ENCODE data around the gene MAPK8IP1.

The MAPK8IP1 gene

GRCh38 chr11:45853332-45854219 is 31.9 kb upstream of the MAPK8IP1 start:
- Mint-ChIP-seq H3K4me1 (peaks cover 37% of the 10 kb centered on the region), H3K36me3 (peaks cover 27% of the 10 kb centered on the region), H3K4me3 (no peak overlapping the region), H3K9me3 (no peaks in the 10 kb centered on the region), H3K27ac (no peak overlapping the region)
- no peak for DNase-seq (ENCODE audit: low spot score in 2 of 2)
- no peak for ATAC-seq

- H3K36me3 Mint-ChIP-seq, result peaks cover 44% of the 10 kb centered on the region
- no peak overlapping the region for H3K27ac Mint-ChIP-seq
- DNase-seq (ENCODE audit: low spot score in 2 of 2), result no peak
- no peak for ATAC-seq
- no peaks in the 10 kb centered on the region for H3K9me3 Mint-ChIP-seq
- H3K4me3 Mint-ChIP-seq, result no peak overlapping the region
- H3K4me1 Mint-ChIP-seq, result peaks cover 28% of the 10 kb centered on the region
These were observed 30.1 kb upstream of the MAPK8IP1 start for GRCh38 chr11:45855308-45855707.

DNA sequence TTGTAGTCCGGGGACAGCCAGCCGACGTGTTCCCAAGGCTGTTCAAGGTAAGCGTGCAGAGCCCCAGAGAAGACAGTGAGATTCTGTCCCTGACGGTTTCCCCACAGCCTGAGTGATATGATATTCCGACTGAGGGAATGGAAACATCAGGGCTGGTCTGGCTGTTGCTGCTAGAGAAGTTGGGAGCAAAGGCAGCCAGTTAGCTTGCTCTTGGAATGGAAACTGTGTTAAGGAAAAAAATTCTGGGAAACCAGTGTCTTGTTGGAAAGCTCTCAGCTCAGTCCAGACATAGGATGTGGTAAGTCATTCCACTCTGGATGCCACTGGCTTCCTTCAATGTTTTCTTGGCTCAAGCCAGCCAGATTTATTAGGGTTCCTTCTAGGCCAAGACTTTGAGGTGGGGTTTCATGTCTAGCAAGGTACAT is 29.4 kb upstream of the MAPK8IP1 start:
- Mint-ChIP-seq H3K4me3 (no peak overlapping the region), H3K4me1 (peaks cover 22% of the 10 kb centered on the region), H3K9me3 (no peaks in the 10 kb centered on the region), H3K36me3 (peaks cover 49% of the 10 kb centered on the region), H3K27ac (no peak overlapping the region)
- ATAC-seq (no peak), DNase-seq (ENCODE audit: low spot score in 2 of 2) (no peak)

DNA sequence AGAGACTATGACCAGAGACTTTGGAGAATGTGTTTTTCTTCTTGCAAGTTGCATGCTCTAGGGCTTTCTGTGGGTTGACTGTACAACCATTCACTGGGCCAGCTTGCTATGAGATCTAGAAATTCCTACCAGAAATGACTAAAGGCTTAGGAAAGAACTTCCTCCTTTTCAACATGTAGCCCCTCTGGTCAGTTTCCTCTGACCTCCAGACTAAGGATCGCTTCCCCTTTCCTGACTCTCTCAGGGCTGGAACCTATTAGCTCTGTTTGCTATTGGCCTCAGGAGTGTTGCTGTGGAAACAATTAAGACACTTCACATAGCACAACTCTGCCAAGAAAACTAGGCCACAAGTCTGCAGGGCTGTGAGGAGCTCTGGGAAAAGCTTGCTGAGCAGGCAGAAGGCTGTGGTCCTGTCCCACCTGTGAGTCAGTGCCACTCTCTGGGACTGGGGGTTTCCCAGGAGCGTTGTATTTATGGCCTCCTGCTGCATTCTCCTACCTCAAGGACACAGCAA is 27.4 kb upstream of the MAPK8IP1 start:
- Mint-ChIP-seq H3K4me1 (peaks cover 12% of the 10 kb centered on the region), H3K27ac (peak overlapping the region; percentile 50), H3K4me3 (no peak overlapping the region), H3K36me3 (peaks cover 64% of the 10 kb centered on the region), H3K9me3 (no peaks in the 10 kb centered on the region)
- no peak for ATAC-seq
- no peak for DNase-seq (ENCODE audit: low spot score in 2 of 2)

DNA sequence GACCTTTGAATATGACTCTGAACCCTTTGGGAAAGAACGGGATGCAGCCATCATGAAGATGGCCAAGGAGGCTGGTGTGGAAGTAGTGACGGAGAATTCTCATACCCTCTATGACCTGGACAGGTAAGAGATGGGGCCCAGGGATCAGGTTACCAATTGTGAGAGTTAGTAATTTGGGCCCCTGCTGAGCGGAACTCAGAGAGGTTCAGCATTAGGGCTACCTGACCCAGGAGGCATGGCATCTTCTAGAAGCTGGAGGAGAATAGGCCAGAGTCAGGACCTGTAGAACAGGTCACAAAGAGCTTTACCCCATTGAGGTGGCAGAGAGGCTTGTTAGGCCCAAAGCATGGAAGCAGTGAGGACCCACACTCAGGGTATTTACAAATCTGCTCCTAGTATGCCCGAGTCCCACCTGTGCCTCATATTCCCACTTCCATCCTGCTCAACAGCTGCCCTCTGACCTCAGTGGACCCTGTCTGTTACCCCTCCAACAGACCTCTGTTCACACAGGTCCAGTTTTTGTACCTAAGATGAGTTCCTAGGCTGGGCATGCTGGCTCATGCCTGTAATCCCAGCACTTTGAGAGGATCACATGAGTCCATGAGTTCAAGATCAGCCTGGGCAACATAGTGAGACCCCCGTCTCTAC is 26.6 kb upstream of the MAPK8IP1 start:
- Mint-ChIP-seq H3K9me3 (no peaks in the 10 kb centered on the region), H3K27ac (peak overlapping the region; percentile 50), H3K4me3 (no peak overlapping the region), H3K4me1 (peaks cover 10% of the 10 kb centered on the region), H3K36me3 (peaks cover 73% of the 10 kb centered on the region)
- ATAC-seq (no peak), DNase-seq (ENCODE audit: low spot score in 2 of 2) (no peak)

GRCh38 chr11:45859661-45860140 is 25.8 kb upstream of the MAPK8IP1 start:
- peaks cover 6% of the 10 kb centered on the region for H3K4me1 Mint-ChIP-seq
- no peak overlapping the region for H3K4me3 Mint-ChIP-seq
- DNase-seq (ENCODE audit: low spot score in 2 of 2), result no peak
- no peak for ATAC-seq
- no peak overlapping the region for H3K27ac Mint-ChIP-seq
- peaks cover 78% of the 10 kb centered on the region for H3K36me3 Mint-ChIP-seq
- H3K9me3 Mint-ChIP-seq, result no peaks in the 10 kb centered on the region

DNA sequence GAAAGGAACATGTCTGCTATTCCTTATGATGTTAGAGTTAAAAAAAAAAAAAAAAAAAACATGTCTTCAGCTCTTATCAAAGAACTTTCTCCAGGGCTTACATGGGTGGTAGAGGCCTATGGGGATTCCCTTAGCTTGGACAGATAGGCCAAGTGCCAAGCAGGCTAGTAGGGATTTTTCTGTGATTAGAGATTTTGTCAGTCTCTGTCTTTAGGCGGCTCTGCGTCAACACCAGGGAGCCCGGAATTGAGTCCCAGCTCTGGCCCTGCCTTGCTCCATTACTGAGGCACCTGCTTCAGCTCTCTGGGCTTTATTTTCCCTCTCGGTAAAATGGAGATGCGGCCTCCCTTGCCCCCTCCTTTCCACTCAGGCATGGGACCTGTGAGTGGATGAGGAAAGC is 25.1 kb upstream of the MAPK8IP1 start:
- Mint-ChIP-seq H3K4me3 (no peak overlapping the region), H3K9me3 (no peaks in the 10 kb centered on the region), H3K4me1 (peaks cover 6% of the 10 kb centered on the region), H3K27ac (no peak overlapping the region), H3K36me3 (peaks cover 83% of the 10 kb centered on the region)
- DNase-seq (ENCODE audit: low spot score in 2 of 2), result no peak
- no peak for ATAC-seq

GRCh38 chr11:45860764-45861510 is 24.5 kb upstream of the MAPK8IP1 start:
- Mint-ChIP-seq H3K4me1 (peaks cover 6% of the 10 kb centered on the region), H3K9me3 (no peaks in the 10 kb centered on the region), H3K4me3 (no peak overlapping the region), H3K27ac (no peak overlapping the region), H3K36me3 (peaks cover 79% of the 10 kb centered on the region)
- no peak for DNase-seq (ENCODE audit: low spot score in 2 of 2)
- no peak for ATAC-seq

- Mint-ChIP-seq H3K36me3 (peaks cover 71% of the 10 kb centered on the region), H3K4me3 (no peak overlapping the region)
These were observed 21.4 kb upstream of the MAPK8IP1 start for GRCh38 chr11:45864041-45864440.

GRCh38 chr11:45869551-45869950 is 15.9 kb upstream of the MAPK8IP1 start:
- Mint-ChIP-seq H3K27ac (no peak overlapping the region), H3K36me3 (peaks cover 77% of the 10 kb centered on the region), H3K4me1 (peaks cover 6% of the 10 kb centered on the region), H3K4me3 (no peak overlapping the region), H3K9me3 (no peaks in the 10 kb centered on the region)
- DNase-seq (ENCODE audit: low spot score in 2 of 2) (no peak), ATAC-seq (no peak)

More at GRCh38 chr11:45864041-45864440, 21.4 kb upstream of the MAPK8IP1 start:
- no peak for ATAC-seq
- H3K27ac Mint-ChIP-seq, result no peak overlapping the region
- DNase-seq (ENCODE audit: low spot score in 2 of 2), result no peak
- no peaks in the 10 kb centered on the region for H3K4me1 Mint-ChIP-seq
- H3K9me3 Mint-ChIP-seq, result no peaks in the 10 kb centered on the region

- Mint-ChIP-seq H3K9me3 (no peaks in the 10 kb centered on the region), H3K36me3 (peaks cover 78% of the 10 kb centered on the region)
These were observed 14.7 kb upstream of the MAPK8IP1 start for GRCh38 chr11:45870706-45871105.

DNA sequence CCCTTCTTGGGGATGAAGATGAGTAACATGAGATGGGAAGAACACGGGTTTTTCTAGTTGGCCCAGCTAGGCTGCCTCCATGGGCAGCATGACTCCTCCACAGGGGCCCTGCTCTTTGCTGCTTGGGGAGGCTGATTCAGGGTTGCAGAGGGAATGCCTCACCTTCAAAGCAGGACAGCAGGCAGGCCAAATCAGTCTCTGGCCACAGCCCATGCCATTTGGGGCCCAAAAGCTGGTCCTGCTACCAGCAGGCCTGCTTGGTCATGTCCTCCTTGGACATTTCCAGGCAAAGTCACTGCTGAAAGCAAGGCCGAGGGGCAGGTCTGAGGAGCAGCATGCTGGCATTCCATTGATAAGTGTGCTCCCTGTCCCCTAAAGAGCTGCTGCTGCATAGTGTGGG is 13.8 kb upstream of the MAPK8IP1 start:
- Mint-ChIP-seq H3K4me1 (peaks cover 6% of the 10 kb centered on the region), H3K9me3 (no peaks in the 10 kb centered on the region), H3K27ac (no peak overlapping the region), H3K4me3 (no peak overlapping the region), H3K36me3 (peaks cover 71% of the 10 kb centered on the region)
- no peak for ATAC-seq
- no peak for DNase-seq (ENCODE audit: low spot score in 2 of 2)

More at GRCh38 chr11:45870706-45871105, 14.7 kb upstream of the MAPK8IP1 start:
- Mint-ChIP-seq H3K4me3 (no peak overlapping the region), H3K27ac (no peak overlapping the region), H3K4me1 (peaks cover 6% of the 10 kb centered on the region)
- DNase-seq (ENCODE audit: low spot score in 2 of 2) (no peak), ATAC-seq (no peak)

DNA sequence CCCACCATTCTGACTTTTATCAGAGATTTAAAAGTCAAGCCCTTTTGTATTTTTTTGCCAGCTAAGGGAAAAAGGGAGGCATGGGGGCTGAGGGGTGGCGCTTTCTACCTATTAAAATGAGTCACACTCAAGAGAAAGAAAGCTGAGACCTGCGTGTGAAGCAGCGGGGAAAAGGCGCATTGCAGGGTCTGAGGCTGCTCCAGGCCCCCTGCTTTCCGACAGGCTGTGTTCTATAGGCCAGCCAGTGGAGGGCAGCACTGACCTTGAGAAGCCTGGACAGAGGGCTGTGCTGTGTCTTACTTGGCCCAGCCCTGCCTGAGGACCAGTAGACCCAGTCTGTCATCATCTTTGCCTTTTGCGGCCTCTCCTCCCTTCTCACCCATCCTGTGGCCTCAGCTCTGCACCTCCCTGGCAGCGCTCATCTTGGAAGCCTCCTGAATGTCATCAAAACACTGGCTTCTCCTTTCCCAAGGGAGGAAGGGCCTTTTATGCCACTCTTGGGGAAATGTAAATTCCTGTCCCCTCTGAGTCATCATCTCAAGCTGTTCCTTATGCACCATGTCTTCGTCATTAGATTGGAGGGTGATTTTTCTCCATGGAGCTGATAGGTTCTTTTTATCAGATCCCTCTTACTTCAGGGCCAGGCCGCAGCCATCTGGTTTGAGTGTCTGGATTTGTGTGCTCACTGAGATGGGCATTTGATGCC is 12.6 kb upstream of the MAPK8IP1 start:
- peak in 1 of 2 donors; percentile 60 for DNase-seq (ENCODE audit: low spot score in 2 of 2)

DNA sequence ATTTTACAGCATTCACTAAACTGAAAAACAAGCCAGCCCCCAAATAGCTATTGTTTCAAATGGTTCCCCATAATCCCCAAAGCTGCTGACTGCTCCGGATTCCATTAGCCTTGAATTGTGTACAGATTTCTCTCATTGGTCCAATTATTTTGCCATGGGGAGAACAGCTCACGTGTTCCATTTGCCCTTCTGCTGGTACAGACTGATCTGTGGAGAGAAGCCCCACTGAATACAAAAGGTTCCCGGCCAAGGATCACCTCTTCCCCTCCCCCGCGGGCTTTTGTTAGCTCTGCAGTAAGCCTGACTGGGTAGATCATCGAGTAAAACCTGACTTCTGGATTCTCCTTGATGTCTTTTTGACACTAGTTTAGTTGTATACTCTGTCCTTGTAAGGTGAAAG is 9.1 kb upstream of the MAPK8IP1 start:
- Mint-ChIP-seq H3K9me3 (no peaks in the 10 kb centered on the region), H3K27ac (no peak overlapping the region), H3K4me1 (peaks cover under 1% of the 10 kb centered on the region), H3K36me3 (peaks cover 60% of the 10 kb centered on the region), H3K4me3 (no peak overlapping the region)
- DNase-seq (ENCODE audit: low spot score in 2 of 2) (no peak), ATAC-seq (no peak)

More for the DNA sequence above, 12.6 kb upstream of the MAPK8IP1 start:
- Mint-ChIP-seq H3K27ac (no peak overlapping the region), H3K4me1 (peaks cover 6% of the 10 kb centered on the region), H3K36me3 (peaks cover 74% of the 10 kb centered on the region), H3K4me3 (no peak overlapping the region), H3K9me3 (no peaks in the 10 kb centered on the region)
- peak; percentile 69 for ATAC-seq
